GM21423 (cell line): ENCODE results near the gene COL7A1.

Source experiments
- ATAC-seq: cut with Tn5 transposase; IDR thresholded peaks from one replicate; pipeline ENCODE4 v1.9.1; 2021; ENCODE audit warnings: mild to moderate bottlenecking, moderate library complexity; ENCODE audit not compliant: unreplicated experiment

COL7A1 gene

DNA sequence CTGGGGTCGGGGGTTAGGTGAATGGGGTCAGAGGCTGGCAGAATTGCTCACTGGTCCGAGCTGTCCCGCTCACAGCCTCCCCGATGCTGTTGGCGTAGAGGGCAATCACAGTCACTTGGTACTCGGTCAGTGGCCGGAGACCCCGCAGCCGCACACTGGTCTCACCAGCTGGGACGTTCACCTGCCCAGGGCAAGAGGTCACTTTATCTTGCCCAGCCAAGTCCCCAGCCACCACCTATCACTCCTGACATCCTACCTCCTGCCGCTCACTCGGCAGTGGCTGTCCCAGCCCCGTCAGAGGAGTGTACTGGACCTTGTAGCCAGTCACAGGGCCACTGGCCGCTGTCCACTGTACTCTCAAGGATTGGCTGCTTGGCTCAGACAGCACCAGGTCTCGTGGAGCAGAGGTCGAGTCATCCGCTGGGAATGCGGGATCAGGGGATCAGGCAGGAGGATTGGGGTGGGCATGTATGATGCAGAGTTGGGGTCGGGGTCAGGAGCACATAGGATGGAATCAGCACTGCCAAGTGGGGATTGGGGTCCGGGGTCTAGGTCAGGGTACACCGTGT, 2.5 kb downstream of the COL7A1 start:
- ATAC-seq = no peak

DNA sequence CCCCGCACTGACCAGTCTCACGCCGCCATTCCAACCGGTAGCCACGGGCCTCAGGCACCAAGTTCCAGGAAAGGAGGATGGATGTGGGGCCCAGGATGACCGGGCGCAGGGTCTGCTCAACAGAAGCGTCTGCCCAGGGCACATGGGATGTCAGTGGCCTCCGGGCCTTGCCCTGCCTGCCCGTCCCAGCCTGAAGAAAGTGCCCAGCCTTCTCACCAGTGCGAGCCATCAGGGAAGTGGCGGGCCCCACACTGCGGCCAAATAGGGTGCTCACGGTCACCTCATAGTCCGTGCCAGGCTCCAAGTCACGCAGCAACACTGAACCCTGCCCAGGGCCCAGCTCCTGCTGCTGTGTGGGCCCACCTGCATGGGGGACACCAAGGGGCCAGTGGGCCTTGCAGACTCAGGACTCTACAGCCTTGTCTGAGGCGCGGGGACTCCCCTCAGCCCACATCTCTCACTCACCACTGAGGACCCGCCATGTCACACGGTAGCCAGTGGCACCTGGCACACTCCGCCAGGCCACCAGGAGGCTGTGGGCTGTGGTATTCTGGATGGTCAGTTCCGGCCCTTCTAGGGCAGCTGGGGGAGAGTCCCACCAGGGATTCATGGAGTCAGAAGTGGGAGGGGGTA, 3.1 kb downstream of the COL7A1 start:
- ATAC-seq = no peak

- no peak for ATAC-seq
Measured at GRCh38 chr3:48591436-48591835, 3.7 kb downstream of the COL7A1 start.

DNA sequence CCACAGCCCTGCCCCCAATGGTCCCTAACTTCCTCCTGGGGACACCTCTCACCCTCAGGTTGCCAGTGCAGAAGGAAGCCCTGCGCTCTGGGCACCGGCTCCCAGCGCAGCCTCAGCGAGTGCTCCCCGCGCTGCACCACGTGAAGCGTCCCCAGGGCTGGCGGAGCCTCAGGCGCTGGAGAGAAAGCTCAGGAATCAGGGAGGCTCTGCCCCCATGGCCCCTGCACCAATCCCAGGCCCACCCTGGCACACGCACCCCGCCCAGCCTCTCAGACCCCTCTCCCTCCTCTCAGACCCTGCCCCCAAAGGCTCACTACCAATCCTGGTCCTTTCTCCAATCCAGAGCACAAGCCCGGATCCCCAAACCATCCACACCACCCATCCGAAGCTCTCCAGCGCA, 6.9 kb downstream of the COL7A1 start:
- no peak for ATAC-seq

GRCh38 chr3:48587686-48588085, 7.4 kb downstream of the COL7A1 start:
- no peak for ATAC-seq

GRCh38 chr3:48585411-48585810, 9.7 kb downstream of the COL7A1 start:
- ATAC-seq = no peak

DNA sequence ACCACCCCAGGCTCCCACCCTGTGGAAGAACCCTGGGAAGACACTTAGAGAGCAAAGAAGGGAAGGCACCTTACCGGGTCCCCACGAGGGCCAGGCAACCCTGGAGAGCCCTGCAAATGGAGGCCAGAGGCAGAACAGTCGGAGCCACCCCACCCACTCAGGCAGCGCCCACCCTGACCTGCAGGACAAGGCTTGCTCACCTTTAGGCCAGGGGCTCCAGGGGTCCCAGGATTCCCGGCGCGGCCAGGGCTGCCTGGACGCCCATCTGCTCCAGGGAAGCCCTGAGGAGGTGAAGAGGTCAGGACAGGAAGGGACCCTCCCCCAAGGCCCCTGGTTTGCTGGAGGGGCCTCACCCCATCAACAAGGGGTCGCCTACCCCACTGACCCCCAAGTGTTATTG, 10.3 kb downstream of the COL7A1 start:
- no peak for ATAC-seq

DNA sequence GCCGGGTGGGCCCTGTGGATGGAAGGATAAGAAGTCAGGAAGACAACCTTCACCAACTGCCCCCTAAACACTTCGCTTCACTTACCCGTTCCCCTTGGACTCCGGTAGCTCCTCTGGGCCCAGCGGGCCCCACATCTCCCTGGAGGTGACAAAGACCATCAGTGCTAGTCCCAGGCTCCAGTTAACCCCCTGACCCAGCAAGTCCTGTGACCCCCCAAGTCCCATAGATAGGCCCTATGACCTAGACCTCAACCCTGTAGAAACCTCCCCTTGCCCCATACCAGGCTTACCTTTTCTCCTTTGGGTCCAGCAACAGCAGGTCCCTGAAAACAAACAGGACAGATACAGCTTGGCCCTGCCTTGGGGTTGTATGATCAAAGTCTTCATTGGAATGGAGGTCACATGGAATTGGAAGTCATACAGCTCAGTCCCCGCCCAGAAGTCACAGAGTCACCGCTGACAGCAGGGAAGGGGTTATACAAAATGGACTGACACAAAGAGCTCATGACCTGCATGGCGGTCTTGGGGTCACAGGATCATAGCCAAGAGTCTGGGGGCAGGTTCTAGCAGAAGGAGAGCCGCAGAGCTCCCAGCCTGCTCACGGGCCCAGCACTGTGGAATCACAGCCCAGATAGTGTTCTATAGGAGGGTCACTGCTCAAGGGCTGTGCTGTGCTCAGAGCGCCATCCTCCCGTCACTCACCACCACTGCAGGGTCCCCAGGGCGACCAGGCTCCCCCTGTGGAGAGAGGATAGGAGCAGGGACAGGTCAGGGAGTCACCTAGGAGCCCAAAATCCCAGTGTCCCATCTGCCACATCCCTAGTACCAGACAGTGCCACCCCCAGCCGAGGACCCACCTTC, 13.3 kb downstream of the COL7A1 start:
- no peak for ATAC-seq

DNA sequence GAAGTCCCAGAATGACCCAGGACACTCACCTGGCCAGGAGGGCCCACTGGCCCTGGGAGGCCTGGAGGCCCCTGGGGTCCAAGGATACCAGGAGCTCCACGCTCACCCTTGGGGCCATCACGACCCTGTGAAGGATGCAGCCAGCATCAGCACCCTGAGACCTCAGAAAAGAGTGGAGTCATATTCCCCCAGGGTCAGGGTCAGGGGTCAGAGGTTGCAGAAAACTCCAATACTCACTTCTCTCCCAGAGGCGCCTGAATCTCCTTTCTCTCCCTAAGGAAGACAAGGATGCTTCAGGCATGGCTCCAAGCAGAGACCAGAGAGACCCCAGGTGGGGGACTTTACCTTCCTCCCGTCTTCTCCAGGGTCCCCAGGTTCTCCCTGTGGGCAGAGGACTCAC, 18.5 kb downstream of the COL7A1 start:
- no peak for ATAC-seq

GRCh38 chr3:48575366-48575765, 19.8 kb downstream of the COL7A1 start:
- ATAC-seq = no peak

- ATAC-seq = no peak
Measured at GRCh38 chr3:48573973-48574585, 21.1 kb downstream of the COL7A1 start.

- ATAC-seq = no peak
Measured at GRCh38 chr3:48572517-48572916, 22.6 kb downstream of the COL7A1 start.

GRCh38 chr3:48571938-48572337, 23.2 kb downstream of the COL7A1 start:
- no peak for ATAC-seq

- no peak for ATAC-seq
Measured at GRCh38 chr3:48569808-48570450, 25.2 kb downstream of the COL7A1 start.

DNA sequence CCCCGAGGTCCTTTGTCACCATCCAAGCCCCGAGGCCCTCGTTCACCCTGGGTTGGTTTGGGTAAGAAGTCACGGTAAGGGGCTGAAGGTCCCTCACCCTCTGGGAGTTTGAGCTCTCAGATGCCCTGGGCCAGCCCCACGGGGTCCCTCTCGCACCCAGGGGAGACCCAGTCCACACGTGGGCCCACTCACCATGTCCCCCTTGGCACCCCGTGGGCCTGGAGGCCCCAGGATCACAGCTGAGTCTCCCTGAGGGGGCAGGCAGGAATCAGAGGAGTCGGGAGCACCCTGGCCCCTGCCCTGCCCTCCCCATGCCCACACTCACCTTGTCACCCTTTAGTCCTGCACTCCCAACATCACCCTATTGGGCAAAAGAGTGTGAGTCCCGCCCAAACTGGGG, 25.7 kb downstream of the COL7A1 start:
- ATAC-seq = no peak

- no peak for ATAC-seq
Measured at GRCh38 chr3:48568476-48568875, 26.7 kb downstream of the COL7A1 start.

- no peak for ATAC-seq
Measured at GRCh38 chr3:48567500-48567899, 27.6 kb downstream of the COL7A1 start.

DNA sequence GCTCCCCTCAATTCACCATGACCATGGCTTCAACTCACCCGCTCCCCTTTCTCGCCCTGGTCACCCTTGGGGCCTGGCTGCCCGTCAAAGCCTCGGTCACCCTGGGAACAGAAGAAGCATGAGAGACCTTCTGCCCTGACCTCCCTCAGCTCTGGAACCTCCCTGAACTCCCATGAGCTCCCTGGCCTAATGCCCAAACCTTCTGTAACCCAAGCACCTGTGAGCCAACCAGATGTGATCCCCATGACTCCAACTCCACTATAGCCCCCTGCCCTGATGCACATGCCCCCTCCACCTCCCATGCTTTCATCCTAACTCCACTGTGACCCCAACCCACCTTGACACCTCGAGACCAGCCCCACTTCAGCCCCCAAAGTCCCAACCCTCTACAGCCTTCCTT, 28.0 kb downstream of the COL7A1 start:
- no peak for ATAC-seq

- ATAC-seq = no peak
Measured at GRCh38 chr3:48566401-48566760, 28.7 kb downstream of the COL7A1 start.

DNA sequence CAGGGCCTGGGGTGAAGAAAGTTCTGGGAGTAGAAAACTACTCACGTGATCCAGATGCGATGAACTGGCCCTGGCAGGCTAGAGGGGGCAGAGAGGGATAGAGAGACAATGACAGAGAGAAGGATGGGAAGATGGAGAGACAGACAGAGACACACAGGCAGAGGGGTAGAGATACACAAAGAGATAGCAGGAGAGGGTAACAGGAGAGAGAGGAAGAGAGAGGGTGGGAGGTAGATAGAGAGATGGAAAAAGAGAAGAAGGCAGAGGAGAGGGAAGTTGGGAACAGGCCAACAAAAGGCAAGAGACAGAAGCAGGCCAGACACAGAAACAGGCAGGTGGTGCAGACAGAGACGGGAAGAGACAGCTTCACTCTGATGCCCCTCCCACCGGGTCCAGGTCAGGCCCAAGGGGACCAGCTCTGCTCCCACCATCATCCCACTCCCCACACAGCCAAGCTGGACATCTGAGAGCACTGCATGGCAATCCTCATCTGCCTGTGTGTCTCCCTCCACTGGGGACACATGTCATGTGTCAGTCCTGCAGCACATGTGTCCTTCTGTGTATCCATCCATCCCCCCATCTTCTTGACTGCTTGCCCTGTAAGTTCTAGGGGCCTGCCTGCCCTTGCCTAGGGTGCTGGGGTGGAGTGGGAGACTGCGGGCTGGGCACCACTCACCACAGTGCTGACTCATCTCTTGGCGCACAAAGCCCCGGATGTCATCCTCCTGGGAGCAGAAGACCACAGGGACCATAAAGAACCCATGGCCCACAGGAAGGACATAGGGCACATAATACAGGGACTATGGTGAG, 29.3 kb downstream of the COL7A1 start:
- ATAC-seq = no peak

GRCh38 chr3:48565186-48565585, 29.9 kb downstream of the COL7A1 start:
- no peak for ATAC-seq
